ENCODE data around the gene GPR143.
"Not testable (repeated sequence)": the region's sequence is repeated elsewhere in the genome, so short reads cannot be mapped to it uniquely, and the experiment has no call there.

The GPR143 gene

GRCh38 chrX:9768321-9768839 is 2.7 kb upstream of the GPR143 start:
- DNase-seq (ENCODE audit: low spot score) = not testable (repeated sequence)

- DNase-seq (ENCODE audit: low spot score) = no peak
Measured at GRCh38 chrX:9767375-9767774, 1.7 kb upstream of the GPR143 start.

- DNase-seq (ENCODE audit: low spot score) = no peak
Measured at GRCh38 chrX:9765072-9765736, 443 bp downstream of the GPR143 start.

- no peak for DNase-seq (ENCODE audit: low spot score)
Measured at GRCh38 chrX:9759337-9759736, 6.3 kb downstream of the GPR143 start.

- DNase-seq (ENCODE audit: low spot score) = no peak
Measured at GRCh38 chrX:9758021-9758638, 7.5 kb downstream of the GPR143 start.

GRCh38 chrX:9757366-9757765 is 8.3 kb downstream of the GPR143 start:
- no peak for DNase-seq (ENCODE audit: low spot score)

- DNase-seq (ENCODE audit: low spot score) = no peak
Measured at GRCh38 chrX:9749146-9749692, 16.4 kb downstream of the GPR143 start.

GRCh38 chrX:9747644-9748043 is 18.0 kb downstream of the GPR143 start:
- DNase-seq (ENCODE audit: low spot score) = no peak

GRCh38 chrX:9746148-9746888 is 19.3 kb downstream of the GPR143 start:
- DNase-seq (ENCODE audit: low spot score) = no peak

GRCh38 chrX:9745417-9746115 is 20.1 kb downstream of the GPR143 start:
- no peak for DNase-seq (ENCODE audit: low spot score)

GRCh38 chrX:9739130-9739529 is 26.5 kb downstream of the GPR143 start:
- DNase-seq (ENCODE audit: low spot score) = no peak

GRCh38 chrX:9738151-9738550 is 27.5 kb downstream of the GPR143 start:
- DNase-seq (ENCODE audit: low spot score) = no peak

GRCh38 chrX:9737363-9737762 is 28.3 kb downstream of the GPR143 start:
- no peak for DNase-seq (ENCODE audit: low spot score)

- no peak for DNase-seq (ENCODE audit: low spot score)
Measured at GRCh38 chrX:9730752-9731151, 34.9 kb downstream of the GPR143 start.

GRCh38 chrX:9730078-9730477 is 35.6 kb downstream of the GPR143 start:
- no peak for DNase-seq (ENCODE audit: low spot score)

- no peak for DNase-seq (ENCODE audit: low spot score)
Measured at GRCh38 chrX:9729171-9729885, 36.3 kb downstream of the GPR143 start.

- DNase-seq (ENCODE audit: low spot score) = no peak
Measured at GRCh38 chrX:9728261-9728660, 37.4 kb downstream of the GPR143 start.

GRCh38 chrX:9724711-9725110 is 40.9 kb downstream of the GPR143 start:
- DNase-seq (ENCODE audit: low spot score) = no peak

- no peak for DNase-seq (ENCODE audit: low spot score)
Measured at GRCh38 chrX:9717376-9717775, 48.3 kb downstream of the GPR143 start.

- DNase-seq (ENCODE audit: low spot score) = no peak
Measured at GRCh38 chrX:9710332-9710731, 55.3 kb downstream of the GPR143 start.

GRCh38 chrX:9708923-9709553 is 56.6 kb downstream of the GPR143 start:
- DNase-seq (ENCODE audit: low spot score) = peak; percentile 73

Data from left forelimb (tissue), 1 donor.